H1 (cell line): ENCODE measurements around the gene CFH. TPM values are rescaled to one million over a fixed set of nuclear protein-coding genes. Genes with fewer than 3 reads are reported as not detected.
"Not testable (repeated sequence)": the region's sequence is repeated elsewhere in the genome, so short reads cannot be mapped to it uniquely, and the experiment has no call there.

ENCODE experiments used
- CTCF ChIA-PET: fragments of 300-600 bp; sonication (Branson Sonifier 250); formaldehyde crosslinking; loops from one replicate; lab custom pipeline; 2021; ENCODE audit not compliant: partially characterized antibody; lab: Charles Lee
- POLR2A ChIA-PET: fragments of 300-600 bp; sonication (Branson Sonifier 250); formaldehyde crosslinking; loops from one replicate; lab custom pipeline; 2021; ENCODE audit warnings: inconsistent platforms; ENCODE audit not compliant: partially characterized antibody; lab: Charles Lee
- DNase-seq, 2 experiments: peaks; one replicate each; pipeline versions ENCODE4 v3.0.0 to v3.0.0-alpha.2; 2010 to 2022; ENCODE audit warnings: low spot score in 2 of 2, low read depth in 1 of 2, mixed read lengths in 1 of 2
- FAIRE-seq: peaks from 2 replicates; lab custom pipeline; 2011; peaks lifted over from hg19 to GRCh38; lab: Jason Lieb, UNC
- H2AFZ ChIP-seq: 2 replicates; pipeline ENCODE4 v1.8.1; 2012; ENCODE audit warnings: low read length, inconsistent platforms
- H2AK5ac ChIP-seq: 2 replicates; pipeline ENCODE4 v1.6.1; 2013; ENCODE audit warnings: low read depth, low read length
- H2BK120ac ChIP-seq: replicated peaks from 2 replicates; pipeline ENCODE3; 2013; ENCODE audit warnings: low read depth, low read length, inconsistent platforms
- H2BK12ac ChIP-seq: 2 replicates; pipeline ENCODE4 v1.6.1; 2013; ENCODE audit warnings: low read depth, low read length
- H2BK15ac ChIP-seq: 2 replicates; pipeline ENCODE4 v1.6.1; 2013; ENCODE audit warnings: low read length
- H2BK20ac ChIP-seq: 2 replicates; pipeline ENCODE4 v1.6.1; 2013; ENCODE audit warnings: low read length
- H2BK5ac ChIP-seq: 2 replicates; pipeline ENCODE4 v1.6.1; 2013; ENCODE audit warnings: low read depth, low read length
- H3K14ac ChIP-seq: 2 replicates; pipeline ENCODE4 v1.6.1; 2013; ENCODE audit warnings: inconsistent platforms; ENCODE audit not compliant: insufficient read length
- H3K18ac ChIP-seq: 2 replicates; pipeline ENCODE4 v1.6.1; 2013; ENCODE audit warnings: low read length; ENCODE audit errors: extremely low read depth
- H3K23ac ChIP-seq: 2 replicates; pipeline ENCODE4 v1.6.1; 2013; ENCODE audit warnings: inconsistent platforms; ENCODE audit not compliant: insufficient read length
- H3K23me2 ChIP-seq: 2 replicates; pipeline ENCODE4 v1.6.1; 2013; ENCODE audit warnings: low read depth, low read length
- H3K27ac ChIP-seq: 2 replicates; pipeline ENCODE4 v1.6.1; 2011; ENCODE audit warnings: low read depth, low read length, inconsistent platforms
- H3K27me3 ChIP-seq, 4 experiments: replicated peaks in 1 of 4; 1 replicate in 1 of 4; 2 replicates in 3 of 4; pipeline versions ENCODE4 v1.6.1 to v1.8.1; 2011 to 2013; ENCODE audit warnings: low read length in 3 of 4, mild to moderate bottlenecking in 3 of 4, inconsistent platforms in 2 of 4, mixed read lengths in 2 of 4, moderate library complexity in 1 of 4; ENCODE audit not compliant: control insufficient read depth in 3 of 4, insufficient read depth in 3 of 4; ENCODE audit errors: extremely low read depth in 1 of 4
- H3K36me3 ChIP-seq, 4 experiments: 2 replicates each; pipeline versions ENCODE4 v1.6.1 to v1.8.1; 2011 to 2013; ENCODE audit warnings: mild to moderate bottlenecking in 4 of 4, low read length in 3 of 4, moderate library complexity in 2 of 4, control low read depth in 1 of 4, inconsistent platforms in 1 of 4; ENCODE audit not compliant: insufficient read depth in 4 of 4, control insufficient read depth in 2 of 4
- H3K4ac ChIP-seq: replicated peaks from 2 replicates; pipeline ENCODE3; 2013; ENCODE audit warnings: low read length, low read depth, mixed read lengths, inconsistent platforms; ENCODE audit not compliant: insufficient read length
- H3K4me1 ChIP-seq, 4 experiments: replicated peaks in 1 of 4; 1 replicate in 1 of 4; 2 replicates in 3 of 4; pipeline versions ENCODE4 v1.6.1 to v1.8.1; 2011 to 2013; ENCODE audit warnings: low read length in 3 of 4, inconsistent platforms in 2 of 4, mixed read lengths in 1 of 4; ENCODE audit not compliant: insufficient read depth in 4 of 4, control insufficient read depth in 3 of 4
- H3K4me2 ChIP-seq, 2 experiments: 2 replicates each; pipeline versions ENCODE4 v1.6.1 to v1.8.1; 2011 to 2013; ENCODE audit warnings: low read depth in 2 of 2, low read length in 2 of 2, control low read depth in 1 of 2, inconsistent platforms in 1 of 2, mild to moderate bottlenecking in 1 of 2; ENCODE audit not compliant: insufficient read depth in 1 of 2
- H3K4me3 ChIP-seq, 4 experiments: fragments of 200-600, 300-600 bp in 1 of 4; sonication (generic), shearing (Covaris generic), sonication (Bioruptor Twin) in 1 of 4; 2 replicates each; pipeline versions ENCODE4 v1.5.1 to v1.8.1; 2011 to 2016; ENCODE audit warnings: low read length in 4 of 4, low read depth in 3 of 4, control low read depth in 2 of 4, inconsistent platforms in 2 of 4, mild to moderate bottlenecking in 2 of 4, mixed read lengths in 1 of 4, moderate library complexity in 1 of 4; ENCODE audit not compliant: insufficient read depth in 2 of 4; ENCODE audit errors: extremely low read depth in 1 of 4
- H3K56ac ChIP-seq: replicated peaks from 2 replicates; pipeline ENCODE3; 2013; ENCODE audit warnings: low read depth, mild to moderate bottlenecking, mixed read lengths, low read length, inconsistent platforms; ENCODE audit not compliant: insufficient read length
- H3K79me1 ChIP-seq: 2 replicates; pipeline ENCODE4 v1.6.1; 2013; ENCODE audit warnings: low read depth, low read length, control low read depth
- H3K79me2 ChIP-seq, 2 experiments: 2 replicates each; pipeline versions ENCODE4 v1.6.1 to v1.8.1; 2012 to 2013; ENCODE audit warnings: low read length in 2 of 2, mild to moderate bottlenecking in 2 of 2, inconsistent platforms in 1 of 2; ENCODE audit not compliant: insufficient read depth in 2 of 2, control insufficient read depth in 1 of 2
- H3K9ac ChIP-seq, 4 experiments: replicated peaks in 1 of 4; 1 replicate in 1 of 4; 2 replicates in 3 of 4; pipeline versions ENCODE4 v1.6.1 to v1.8.1; 2011 to 2013; ENCODE audit warnings: low read depth in 3 of 4, low read length in 3 of 4, control low read depth in 2 of 4, mild to moderate bottlenecking in 2 of 4, moderate library complexity in 2 of 4, inconsistent platforms in 1 of 4; ENCODE audit errors: extremely low read depth in 1 of 4
- H3K9me3 ChIP-seq, 2 experiments: 2 replicates each; pipeline versions ENCODE4 v1.6.1 to v1.8.1; 2012 to 2013; ENCODE audit warnings: mild to moderate bottlenecking in 2 of 2, moderate library complexity in 2 of 2, control low read depth in 1 of 2, inconsistent platforms in 1 of 2, low read depth in 1 of 2, low read length in 1 of 2, mixed read lengths in 1 of 2; ENCODE audit not compliant: insufficient read depth in 2 of 2
- H4K20me1 ChIP-seq, 2 experiments: replicated peaks in 1 of 2; 2 replicates each; pipeline versions ENCODE3 to v1.8.1; 2011 to 2013; ENCODE audit warnings: inconsistent platforms in 2 of 2, low read length in 2 of 2, mild to moderate bottlenecking in 1 of 2; ENCODE audit not compliant: insufficient read depth in 2 of 2, control insufficient read depth in 1 of 2
- H4K5ac ChIP-seq: 2 replicates; pipeline ENCODE4 v1.6.1; 2013; ENCODE audit warnings: low read length, low read depth, mixed read lengths, inconsistent platforms; ENCODE audit not compliant: insufficient read length
- H4K8ac ChIP-seq: 2 replicates; pipeline ENCODE4 v1.8.0; 2013; ENCODE audit warnings: mild to moderate bottlenecking, moderate library complexity, low read length, inconsistent platforms; ENCODE audit not compliant: insufficient read depth; ENCODE audit errors: extremely low read depth
- H4K91ac ChIP-seq: replicated peaks from 2 replicates; pipeline ENCODE3; 2013; ENCODE audit warnings: low read length, mixed read lengths, inconsistent platforms; ENCODE audit not compliant: insufficient read length
- RAD21 ChIP-seq, 2 experiments: IDR thresholded peaks in 1 of 2; conservative IDR thresholded peaks in 1 of 2; 2 replicates each; pipeline ENCODE4 v1.6.1; 2011; ENCODE audit warnings: low read depth in 2 of 2, low read length in 2 of 2, improper control_type of control experiment in 1 of 2, inconsistent platforms in 1 of 2, mild to moderate bottlenecking in 1 of 2, moderate library complexity in 1 of 2
- WGBS, 2 experiments: shearing (Covaris generic) in 1 of 2; methylation state at CpG; one replicate each; pipeline versions ENCODE4 v1.1.6 to v1.1.7; 2013 to 2015; ENCODE audit warnings: low lambda C conversion rate in 2 of 2, mixed read lengths in 2 of 2, inconsistent platforms in 1 of 2, low coverage in 1 of 2, missing lambda C conversion rate in 1 of 2; ENCODE audit not compliant: insufficient replicate concordance in 2 of 2, insufficient coverage in 1 of 2, insufficient read length in 1 of 2; ENCODE audit errors: extremely low coverage in 1 of 2, missing lambda C conversion rate in 1 of 2; 5-methylcytosine and 5-hydroxymethylcytosine counted together
- polyA plus RNA-seq, 7 experiments: library from polyadenylated mRNA; depleted of rRNA in 3 of 7; stranded (reverse) in 5 of 7; unstranded in 2 of 7; fragments of >200 nt in 5 of 7; fragments of 200-250 nt in 2 of 7; gene quantifications; 1 replicate in 5 of 7; 2 replicates in 1 of 7; 4 replicates in 1 of 7; pipeline versions ENCODE4 v1.2.1 to v1.2.3, GENCODE V29; 2011 to 2013; ENCODE audit warnings: missing spikeins in 2 of 7, mixed read lengths in 2 of 7
- total RNA-seq: library from RNA; stranded (reverse); fragmentation: NEBNext Ultra II Directional; extraction: Animal tissue kit (Norgen Biotek cat#: 25700); gene quantifications from 2 replicates; pipeline ENCODE4 v1.2.1, GENCODE V29; 2021
- TF ChIP-seq, protein P1 (sequence below), 3 experiments: IDR thresholded peaks; 1 replicate in 2 of 3; 2 replicates in 1 of 3; pipeline versions ENCODE4 v1.5.1 to v1.6.1; 2011; ENCODE audit warnings: low read length in 3 of 3, mild to moderate bottlenecking in 3 of 3, inconsistent platforms in 2 of 3, low read depth in 1 of 3, moderate library complexity in 1 of 3; ENCODE audit not compliant: insufficient read depth in 1 of 3; ENCODE audit errors: control extremely low read depth in 1 of 3

Gene CFH
- total and polyA plus RNA-seq, 2 of the 8 experiments (the other 6 are each of a cell fraction or from before 2014, with no cell fraction given), result not detected

DNA sequence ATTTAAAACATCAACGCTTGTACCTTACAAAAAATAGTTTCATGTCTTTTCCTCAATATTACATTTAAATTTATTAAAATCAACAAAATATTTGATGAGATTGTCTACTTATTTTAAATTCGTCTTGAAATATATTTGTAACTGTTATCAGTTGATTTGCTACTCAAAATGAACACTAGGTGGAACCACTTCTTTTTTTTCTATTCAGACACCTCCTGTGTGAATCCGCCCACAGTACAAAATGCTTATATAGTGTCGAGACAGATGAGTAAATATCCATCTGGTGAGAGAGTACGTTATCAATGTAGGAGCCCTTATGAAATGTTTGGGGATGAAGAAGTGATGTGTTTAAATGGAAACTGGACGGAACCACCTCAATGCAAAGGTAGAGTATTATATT is 91.4 kb downstream of the CFH start:
- peaks cover 7 to 10% of the 10 kb centered on the region in 2 experiments; a peak in 3 of 4 replicates for H3K9me3 ChIP-seq
- POLR2A ChIA-PET, H3K14ac ChIP-seq, H2BK5ac ChIP-seq, H3K36me3 ChIP-seq: not testable (repeated sequence)
- TF ChIP-seq, protein P1, sequence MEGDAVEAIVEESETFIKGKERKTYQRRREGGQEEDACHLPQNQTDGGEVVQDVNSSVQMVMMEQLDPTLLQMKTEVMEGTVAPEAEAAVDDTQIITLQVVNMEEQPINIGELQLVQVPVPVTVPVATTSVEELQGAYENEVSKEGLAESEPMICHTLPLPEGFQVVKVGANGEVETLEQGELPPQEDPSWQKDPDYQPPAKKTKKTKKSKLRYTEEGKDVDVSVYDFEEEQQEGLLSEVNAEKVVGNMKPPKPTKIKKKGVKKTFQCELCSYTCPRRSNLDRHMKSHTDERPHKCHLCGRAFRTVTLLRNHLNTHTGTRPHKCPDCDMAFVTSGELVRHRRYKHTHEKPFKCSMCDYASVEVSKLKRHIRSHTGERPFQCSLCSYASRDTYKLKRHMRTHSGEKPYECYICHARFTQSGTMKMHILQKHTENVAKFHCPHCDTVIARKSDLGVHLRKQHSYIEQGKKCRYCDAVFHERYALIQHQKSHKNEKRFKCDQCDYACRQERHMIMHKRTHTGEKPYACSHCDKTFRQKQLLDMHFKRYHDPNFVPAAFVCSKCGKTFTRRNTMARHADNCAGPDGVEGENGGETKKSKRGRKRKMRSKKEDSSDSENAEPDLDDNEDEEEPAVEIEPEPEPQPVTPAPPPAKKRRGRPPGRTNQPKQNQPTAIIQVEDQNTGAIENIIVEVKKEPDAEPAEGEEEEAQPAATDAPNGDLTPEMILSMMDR (IDR thresholded peaks at IDR 0.05; ENCODE audit: control extremely low read depth in 1 of 3, insufficient read depth in 1 of 3, low read depth in 1 of 3, low read length in 3 of 3), result peak in 1 of 3 experiments; percentile 28; a peak in 2 of 4 replicates
- TF ChIP-seq RAD21 (IDR thresholded peaks at IDR 0.05 in 1 of 2, conservative IDR thresholded peaks at IDR 0.05 in 1 of 2; ENCODE audit: low read depth in 2 of 2, low read length in 2 of 2), result peak; percentile 41 to 49
- TF ChIP-seq, all 59 proteins: peak for 2; not testable (repeated sequence) for 57
- FAIRE-seq, H3K4me3 ChIP-seq, DNase-seq, H2BK120ac ChIP-seq, H2BK20ac ChIP-seq, H2AK5ac ChIP-seq, H2AFZ ChIP-seq, H3K27me3 ChIP-seq, H3K9ac ChIP-seq, H3K27ac ChIP-seq, CTCF ChIA-PET, H3K79me1 ChIP-seq, H3K23me2 ChIP-seq, H3K79me2 ChIP-seq, H4K5ac ChIP-seq, H3K18ac ChIP-seq, H4K20me1 ChIP-seq, H3K4me1 ChIP-seq, H3K4ac ChIP-seq, H4K8ac ChIP-seq, H3K4me2 ChIP-seq, H2BK15ac ChIP-seq, H3K23ac ChIP-seq, H2BK12ac ChIP-seq, H4K91ac ChIP-seq, H3K56ac ChIP-seq: not testable (repeated sequence)
- 61% methylated on average over 6 of the region's 6 CpGs; no CpG with 5 or more reads in 1 of the 2 experiments for WGBS, 2 experiments
